Pancreas (tissue), 10 donors: ENCODE data around the gene VAMP5. TPM values are rescaled to one million over a fixed set of nuclear protein-coding genes. Genes with fewer than 3 reads are reported as not detected.

Source experiments
- ATAC-seq, 4 donors: fragments of 200-7000 bp; cut with Tn5 transposase; one replicate each; pipeline versions ENCODE4 v1.8.0 to v1.9.1; 2020; ENCODE audit warnings: mild to moderate bottlenecking in 4 of 4, moderate library complexity in 4 of 4
- DNase-seq, 6 donors: peaks; one replicate each; pipeline ENCODE4 v3.0.0-alpha.2; 2020
- FAIRE-seq: peaks from 2 replicates; lab custom pipeline; 2012; peaks lifted over from hg19 to GRCh38; lab: Jason Lieb, UNC
- H3K27ac ChIP-seq, 4 donors: fragments of 200-600 bp; sonication (generic); 1 replicate in 3 of 4; 2 replicates in 1 of 4; pipeline versions ENCODE4 v1.5.0 to v1.8.0; 2020
- H3K27me3 ChIP-seq, 4 donors: fragments of 200-600 bp; one replicate each; pipeline ENCODE4 v1.8.0; 2021
- H3K36me3 ChIP-seq, 3 donors: fragments of 200-600 bp; sonication (generic) in 1 of 3; one replicate each; pipeline versions ENCODE4 v1.5.0 to v1.8.0; 2020 to 2021
- H3K4me1 ChIP-seq, 3 donors: fragments of 200-600 bp; one replicate each; pipeline ENCODE4 v1.8.0; 2021
- H3K4me3 ChIP-seq, 4 donors: fragments of 200-600 bp; sonication (generic) in 2 of 4; one replicate each; pipeline versions ENCODE4 v1.5.0 to v1.8.0; 2020 to 2021
- H3K9me3 ChIP-seq, 4 donors: fragments of 200-600 bp; one replicate each; pipeline ENCODE4 v1.8.0; 2021
- WGBS, 2 donors: extraction: QIAGEN DNeasy Blood & Tissue Kit; methylation state at CpG; one replicate each; pipeline ENCODE4 v1.1.7; 2013; 5-methylcytosine and 5-hydroxymethylcytosine counted together
- intact Hi-C, 3 donors: fragments of 100-400 bp; cut with DNase I; formaldehyde crosslinking; loops; one replicate each; pipeline versions ENCODE4 v1.11.1 to v1.14.2; 2022
- polyA plus RNA-seq, 2 donors: library from polyadenylated mRNA; stranded (reverse); fragments of 200-250 nt; gene quantifications; one replicate each; pipeline ENCODE4 v1.2.3, GENCODE V29; 2013
- total RNA-seq, 6 donors: library from RNA; stranded (reverse); fragmentation: NEBNext Ultra II Directional in 4 of 6; extraction: Animal tissue kit (Norgen Biotek cat#: 25700) in 4 of 6; gene quantifications; one replicate each; pipeline versions ENCODE4 v1.2.1 to v1.2.4, GENCODE V29; 2021 to 2023
- TF ChIP-seq, protein P1 (sequence below), 4 donors: fragments of 200-600 bp; sonication (generic) in 3 of 4; IDR thresholded peaks; one replicate each; pipeline versions ENCODE4 v1.5.0 to v1.8.0; 2021; ENCODE audit warnings: antibody characterized with exemption in 4 of 4
- donor health status: healthy with polysubstance abuse.
- donor health status: DM: no; HTN: no; CAD: no; lungs with moderate emphysema.
- donor health status: DM: no; HTN: no; CAD: no.
- donor health status: control.
- donor health status: control.
- donor health status: Bipolar disorder and iron deficiency.
- donor health status: DM: yes; HTN: yes; CAD: no.
- donor health status: DM: no; HTN: no; CAD: no.
- donor health status: DM: no; HTN: no; CAD: no.
- donor health status: DM: yes; HTN: yes; CAD: no.

VAMP5 gene
- total and polyA plus RNA-seq, 8 donors = 8.3 to 29.5 (median 13.0) TPM

DNA sequence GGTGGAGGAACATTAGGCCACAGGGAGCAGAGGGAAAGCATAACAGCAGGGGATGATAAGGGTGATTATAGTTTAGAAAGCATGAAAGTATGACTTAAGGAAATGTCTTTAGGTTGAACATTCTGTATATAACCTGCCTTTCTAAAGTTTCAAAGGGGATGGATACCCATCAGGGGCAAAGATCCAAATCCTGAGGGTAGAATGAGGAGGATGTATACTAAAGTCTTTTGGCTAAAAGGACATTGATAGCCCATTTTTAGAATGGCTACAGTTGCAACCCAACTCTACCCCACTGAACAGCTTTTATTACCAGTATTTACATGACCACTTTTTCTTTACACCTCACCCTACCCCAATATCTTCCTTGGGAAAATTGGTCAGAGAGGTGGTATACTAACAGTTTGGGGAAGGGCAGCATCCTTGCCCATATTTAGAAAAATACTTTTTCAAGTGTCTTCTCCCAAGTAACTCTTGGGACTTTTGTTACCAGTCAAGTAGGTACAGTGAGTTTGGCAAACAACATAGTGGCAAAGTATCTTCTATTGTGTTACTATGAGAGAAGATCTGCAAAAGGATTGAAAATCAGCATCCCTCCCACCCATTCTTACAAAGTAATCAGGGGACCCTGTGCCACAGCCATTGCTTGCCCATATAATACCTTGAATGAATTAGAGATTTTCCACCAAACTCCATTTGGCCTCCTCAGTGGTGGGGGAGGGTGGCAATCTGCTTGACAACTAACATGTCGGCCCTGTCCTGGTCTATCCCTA is 37.0 kb upstream of the VAMP5 start:
- peak in 2 of 4 donors; percentile 9 to 18 for ATAC-seq
- no peak for FAIRE-seq
- no peaks in the 10 kb centered on the region for H3K27me3 ChIP-seq
- peaks cover 10 to 53% (median 40%) of the 10 kb centered on the region in 3 donors for H3K36me3 ChIP-seq
- no peak for DNase-seq
- H3K9me3 ChIP-seq = no peaks in the 10 kb centered on the region
- TF ChIP-seq, protein P1, sequence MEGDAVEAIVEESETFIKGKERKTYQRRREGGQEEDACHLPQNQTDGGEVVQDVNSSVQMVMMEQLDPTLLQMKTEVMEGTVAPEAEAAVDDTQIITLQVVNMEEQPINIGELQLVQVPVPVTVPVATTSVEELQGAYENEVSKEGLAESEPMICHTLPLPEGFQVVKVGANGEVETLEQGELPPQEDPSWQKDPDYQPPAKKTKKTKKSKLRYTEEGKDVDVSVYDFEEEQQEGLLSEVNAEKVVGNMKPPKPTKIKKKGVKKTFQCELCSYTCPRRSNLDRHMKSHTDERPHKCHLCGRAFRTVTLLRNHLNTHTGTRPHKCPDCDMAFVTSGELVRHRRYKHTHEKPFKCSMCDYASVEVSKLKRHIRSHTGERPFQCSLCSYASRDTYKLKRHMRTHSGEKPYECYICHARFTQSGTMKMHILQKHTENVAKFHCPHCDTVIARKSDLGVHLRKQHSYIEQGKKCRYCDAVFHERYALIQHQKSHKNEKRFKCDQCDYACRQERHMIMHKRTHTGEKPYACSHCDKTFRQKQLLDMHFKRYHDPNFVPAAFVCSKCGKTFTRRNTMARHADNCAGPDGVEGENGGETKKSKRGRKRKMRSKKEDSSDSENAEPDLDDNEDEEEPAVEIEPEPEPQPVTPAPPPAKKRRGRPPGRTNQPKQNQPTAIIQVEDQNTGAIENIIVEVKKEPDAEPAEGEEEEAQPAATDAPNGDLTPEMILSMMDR (IDR thresholded peaks at IDR 0.05) = no peak
- no peak overlapping the region for H3K4me3 ChIP-seq
- peaks cover 0 to 28% (median 5%) of the 10 kb centered on the region in 3 donors for H3K4me1 ChIP-seq
- 44 to 59% methylated on average over 1 of the region's 1 CpG for WGBS, 2 donors
- intact Hi-C loops = no loop called here
- H3K27ac ChIP-seq = peak overlapping the region in 2 of 4 donors; percentile 11 to 18

DNA sequence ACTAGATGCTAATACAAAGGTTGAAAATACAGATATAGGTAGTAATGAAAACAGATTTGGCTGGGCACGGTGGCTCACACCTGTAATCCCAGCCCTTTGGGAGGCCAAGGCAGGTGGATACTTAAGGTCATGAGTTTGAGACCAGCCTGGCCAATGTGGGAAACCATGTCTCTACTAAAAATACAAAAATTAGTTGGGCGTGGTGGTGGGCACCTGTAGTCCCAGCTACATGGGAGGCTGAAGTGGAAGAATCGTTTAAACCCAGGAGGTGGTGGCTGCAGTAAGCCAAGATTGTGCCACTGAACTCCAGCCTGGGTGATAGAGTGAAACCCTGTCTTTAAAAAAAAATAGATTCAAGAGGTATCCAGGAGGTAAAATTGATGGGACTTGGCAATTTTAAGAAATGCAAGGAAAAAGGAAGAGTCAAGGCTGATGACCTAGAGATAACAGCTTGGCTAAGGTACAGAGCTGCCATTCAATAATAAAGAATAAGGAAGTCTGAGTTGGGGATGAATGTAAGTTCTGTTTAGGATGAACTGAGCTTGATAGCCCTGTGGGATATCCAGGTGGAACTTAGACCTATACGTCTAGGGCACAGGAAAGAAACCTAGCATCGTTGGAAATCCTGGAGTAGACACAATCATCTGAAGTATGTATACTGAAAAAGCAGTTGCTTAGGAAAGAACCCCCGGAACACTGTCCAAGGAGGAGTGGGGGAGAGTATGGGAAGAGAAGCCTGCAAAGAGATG is 36.2 kb upstream of the VAMP5 start:
- H3K27me3 ChIP-seq = no peaks in the 10 kb centered on the region
- FAIRE-seq (no peak), DNase-seq (peak in 1 of 6 donors; percentile 69), ATAC-seq (peak in 1 of 4 donors; percentile 3)
- TF ChIP-seq, protein P1 (IDR thresholded peaks at IDR 0.05) = no peak
- no peak overlapping the region for H3K4me3 ChIP-seq
- H3K27ac ChIP-seq = no peak overlapping the region
- intact Hi-C loops = no loop called here
- no peaks in the 10 kb centered on the region for H3K9me3 ChIP-seq
- peaks cover 6 to 53% (median 33%) of the 10 kb centered on the region in 3 donors for H3K36me3 ChIP-seq
- H3K4me1 ChIP-seq = peaks cover 0 to 20% (median 5%) of the 10 kb centered on the region in 3 donors
- 39 to 53% methylated on average over 6 of the region's 6 CpGs for WGBS, 2 donors

DNA sequence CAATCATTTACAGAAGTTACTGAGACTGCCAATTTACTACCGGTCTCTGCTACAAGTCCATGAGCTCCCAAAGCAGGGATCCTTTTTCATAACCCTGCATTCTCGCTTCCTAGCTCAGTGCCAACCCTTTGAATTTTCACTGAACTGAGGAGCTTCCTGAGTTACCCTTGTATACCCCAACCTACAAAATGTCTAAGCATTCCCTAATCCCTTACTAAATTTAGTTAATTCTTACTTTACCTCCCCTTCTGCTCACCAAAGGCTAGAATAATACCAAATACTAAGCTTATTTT is 35.7 kb upstream of the VAMP5 start:
- no peaks in the 10 kb centered on the region for H3K9me3 ChIP-seq
- intact Hi-C loops = no loop called here
- H3K4me3 ChIP-seq = no peak overlapping the region
- H3K27ac ChIP-seq = no peak overlapping the region
- 46 to 60% methylated on average over 2 of the region's 2 CpGs for WGBS, 2 donors
- FAIRE-seq (no peak), DNase-seq (no peak), ATAC-seq (peak in 1 of 4 donors; percentile 4)
- peaks cover under 1 to 52% (median 30%) of the 10 kb centered on the region in 3 donors for H3K36me3 ChIP-seq
- H3K4me1 ChIP-seq = peaks cover 0 to 15% (median 5%) of the 10 kb centered on the region in 3 donors
- TF ChIP-seq, protein P1 (IDR thresholded peaks at IDR 0.05) = no peak
- no peaks in the 10 kb centered on the region for H3K27me3 ChIP-seq

DNA sequence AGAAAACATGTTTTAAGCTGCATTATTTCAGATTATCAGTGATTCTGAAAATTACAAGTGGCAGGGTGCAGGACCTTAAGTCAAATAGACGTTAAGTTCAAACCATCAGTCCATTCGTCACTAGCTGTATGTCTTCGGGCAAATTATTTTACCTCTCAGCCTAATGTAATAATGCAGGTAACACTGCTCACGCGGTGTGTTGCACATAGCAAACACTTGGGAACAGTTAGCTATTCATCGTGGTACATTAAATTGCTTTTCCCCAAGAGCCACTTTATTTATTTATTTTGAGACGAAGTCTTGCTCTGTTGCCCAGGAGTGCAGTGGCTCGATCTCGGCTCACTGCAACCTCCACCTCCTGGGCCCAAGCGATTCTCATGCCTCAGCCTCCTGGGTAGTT is 35.1 kb upstream of the VAMP5 start:
- ATAC-seq (no peak), FAIRE-seq (no peak), DNase-seq (no peak)
- no peaks in the 10 kb centered on the region for H3K27me3 ChIP-seq
- no peak overlapping the region for H3K27ac ChIP-seq
- H3K4me3 ChIP-seq = no peak overlapping the region
- H3K4me1 ChIP-seq = peaks cover 0 to 14% (median 5%) of the 10 kb centered on the region in 3 donors
- peaks cover 0 to 50% (median 29%) of the 10 kb centered on the region in 3 donors for H3K36me3 ChIP-seq
- intact Hi-C loops = no loop called here
- no peaks in the 10 kb centered on the region for H3K9me3 ChIP-seq
- WGBS, 2 donors = 78 to 80% methylated on average over 10 of the region's 10 CpGs
- TF ChIP-seq, protein P1 (IDR thresholded peaks at IDR 0.05) = no peak
